HFFc6 (cell line): ENCODE results near the gene VAMP2. TPM values are rescaled to one million over a fixed set of nuclear protein-coding genes. Genes with fewer than 3 reads are reported as not detected.

Experiments used
- DNase-seq: peaks from one replicate; pipeline ENCODE4 v3.0.0-alpha.2; 2018
- H3K27ac Mint-ChIP-seq: 2 replicates; pipeline ENCODE4 v1.8.0; 2020; ENCODE audit warnings: mild to moderate bottlenecking, mixed read lengths
- H3K27me3 Mint-ChIP-seq: 2 replicates; pipeline ENCODE4 v1.8.0; 2021; ENCODE audit warnings: mild to moderate bottlenecking, moderate library complexity, mixed read lengths; ENCODE audit not compliant: insufficient read depth
- H3K36me3 Mint-ChIP-seq: 2 replicates; pipeline ENCODE4 v1.8.0; 2021; ENCODE audit warnings: low read depth, mixed read lengths
- H3K4me1 Mint-ChIP-seq: 2 replicates; pipeline ENCODE4 v1.8.0; 2020; ENCODE audit warnings: low read depth, mixed read lengths
- H3K4me3 Mint-ChIP-seq: 2 replicates; pipeline ENCODE4 v1.8.0; 2020; ENCODE audit warnings: mild to moderate bottlenecking, moderate library complexity, mixed read lengths
- H3K9me3 Mint-ChIP-seq: 2 replicates; pipeline ENCODE4 v1.8.0; 2020; ENCODE audit warnings: mild to moderate bottlenecking, mixed read lengths
- CTCF ChIP-seq: fragments of 200-600 bp; sonication (generic); IDR thresholded peaks from 2 replicates; pipeline ENCODE4 v1.5.0; 2021; ENCODE audit warnings: antibody characterized with exemption, mild to moderate bottlenecking
- total RNA-seq, 6 experiments: library from RNA; stranded (reverse); fragmentation: NEBNext Ultra II Directional; extraction: Animal tissue kit (Norgen Biotek cat#: 25700); gene quantifications; 2 replicates in 1 of 6; 3 replicates in 5 of 6; pipeline ENCODE4 v1.2.3, GENCODE V29; 2021

Gene VAMP2
- total RNA-seq, 6 experiments from 2014 or later: 37.0 to 47.6 (median 44.5) TPM

GRCh38 chr17:8159032-8159400, 3.7 kb downstream of the VAMP2 start:
- peak; percentile 5; the same call in 1 of the 2 replicates for TF ChIP-seq CTCF
- Mint-ChIP-seq H3K4me1 (peaks cover 35% of the 10 kb centered on the region), H3K4me3 (no peak overlapping the region), H3K27ac (peak overlapping the region; percentile 84), H3K36me3 (peaks cover 9% of the 10 kb centered on the region), H3K27me3 (peaks cover 4% of the 10 kb centered on the region), H3K9me3 (no peaks in the 10 kb centered on the region)
- DNase-seq: no peak

- TF ChIP-seq CTCF: peak; percentile 97
- H3K27me3 Mint-ChIP-seq: peaks cover 4% of the 10 kb centered on the region; the same call in 1 of the 2 replicates
- peak overlapping the region; percentile 84 for H3K27ac Mint-ChIP-seq
- peaks cover 9% of the 10 kb centered on the region for H3K36me3 Mint-ChIP-seq
- H3K9me3 Mint-ChIP-seq: no peaks in the 10 kb centered on the region
- H3K4me1 Mint-ChIP-seq: peaks cover 29% of the 10 kb centered on the region
- DNase-seq: peak; percentile 84
- H3K4me3 Mint-ChIP-seq: peak overlapping the region; percentile 31; the same call in 1 of the 2 replicates
These were observed 4.3 kb downstream of the VAMP2 start for GRCh38 chr17:8158267-8159031.

DNA sequence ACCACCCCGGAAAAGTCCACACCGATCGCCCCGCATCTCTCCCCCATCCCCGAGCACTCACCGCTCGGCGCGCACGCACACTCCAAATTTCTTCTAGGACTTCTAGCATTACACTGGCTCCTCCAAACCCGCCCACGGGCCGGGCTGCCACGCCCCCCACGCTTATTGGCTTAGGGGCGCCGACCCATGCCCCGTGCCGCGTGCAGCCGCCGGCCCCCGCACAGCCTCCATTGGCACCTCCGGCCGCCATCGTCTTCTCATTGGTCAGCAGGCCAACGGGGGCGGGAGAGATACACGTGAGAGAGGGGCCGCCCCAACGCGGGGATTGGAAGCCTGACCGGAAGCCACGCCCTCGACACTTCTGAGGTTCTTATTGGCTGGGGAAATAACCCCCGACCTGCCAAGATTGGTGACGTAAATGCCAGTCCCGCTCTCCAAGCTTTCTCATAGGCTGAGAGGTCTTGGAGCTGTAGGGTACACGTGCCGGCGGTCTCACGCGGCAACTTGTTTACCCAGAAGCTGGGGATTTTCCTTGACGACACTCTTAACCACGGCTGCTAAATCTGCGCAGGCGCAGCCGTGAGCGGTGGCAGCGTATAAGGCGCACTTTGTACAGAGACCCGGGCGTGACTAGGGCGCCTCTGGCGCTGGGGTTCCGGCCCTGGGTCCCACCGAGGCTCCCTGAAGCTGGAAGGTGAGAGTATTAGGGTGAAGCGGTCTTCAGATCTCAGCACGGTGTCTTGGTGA, 6.3 kb downstream of the VAMP2 start:
- H3K4me1 Mint-ChIP-seq: peaks cover 26% of the 10 kb centered on the region
- H3K36me3 Mint-ChIP-seq: peaks cover 5% of the 10 kb centered on the region
- TF ChIP-seq CTCF: peak; percentile 21; the same call in 1 of the 2 replicates
- H3K9me3 Mint-ChIP-seq: no peaks in the 10 kb centered on the region
- peak; percentile 100 for DNase-seq
- peaks cover 14% of the 10 kb centered on the region for H3K27me3 Mint-ChIP-seq
- no peak overlapping the region for H3K27ac Mint-ChIP-seq
- H3K4me3 Mint-ChIP-seq: no peak overlapping the region

- Mint-ChIP-seq H3K27me3 (peaks cover 15% of the 10 kb centered on the region), H3K4me3 (no peak overlapping the region), H3K4me1 (peaks cover 22% of the 10 kb centered on the region), H3K36me3 (no peaks in the 10 kb centered on the region), H3K27ac (no peak overlapping the region), H3K9me3 (no peaks in the 10 kb centered on the region)
- TF ChIP-seq CTCF: no peak
- no peak for DNase-seq
These were observed 6.8 kb downstream of the VAMP2 start for GRCh38 chr17:8155996-8156245.

GRCh38 chr17:8155231-8155995, 7.3 kb downstream of the VAMP2 start:
- no peak for DNase-seq
- Mint-ChIP-seq H3K27me3 (peaks cover 15% of the 10 kb centered on the region), H3K27ac (no peak overlapping the region), H3K4me3 (no peak overlapping the region), H3K36me3 (no peaks in the 10 kb centered on the region), H3K4me1 (peaks cover 21% of the 10 kb centered on the region), H3K9me3 (no peaks in the 10 kb centered on the region)
- TF ChIP-seq CTCF: no peak
